SK-N-SH treated with all-trans-retinoic acid at 6 μM for 48 hours (cell line): ENCODE measurements around the gene ADGRV1.

Experiments
- ATAC-seq: fragments of 200-7000 bp; cut with Tn5 transposase; 3 replicates; pipeline ENCODE4 v1.9.1; 2020; ENCODE audit warnings: mild to moderate bottlenecking, moderate library complexity
- ARNTL ChIP-seq: fragments of 450-650 bp; formaldehyde crosslinking; IDR thresholded peaks from 2 replicates; pipeline ENCODE4 v1.5.0; 2020; ENCODE audit warnings: low read depth, mild to moderate bottlenecking, moderate library complexity, borderline replicate concordance
- BACH2 ChIP-seq: fragments of 250-450 bp; sonication (Bioruptor Pico); IDR thresholded peaks from 2 replicates; pipeline ENCODE4 v1.9.0; 2021; ENCODE audit warnings: mild to moderate bottlenecking, borderline replicate concordance
- CSDC2 ChIP-seq: fragments of 250-450 bp; sonication (Bioruptor Pico); IDR thresholded peaks from 2 replicates; pipeline ENCODE4 v1.5.0; 2020; ENCODE audit warnings: mild to moderate bottlenecking, moderate library complexity
- ESRRG ChIP-seq: fragments of 250-450 bp; sonication (Bioruptor Pico); IDR thresholded peaks from 2 replicates; pipeline ENCODE4 v1.6.1; 2021; ENCODE audit warnings: mild to moderate bottlenecking
- GLIS3 ChIP-seq: fragments of 250-450 bp; sonication (Bioruptor Pico); IDR thresholded peaks from 2 replicates; pipeline ENCODE4 v1.5.0; 2020; ENCODE audit warnings: mild to moderate bottlenecking, moderate library complexity
- ISL1 ChIP-seq: fragments of 250-450 bp; sonication (Bioruptor Pico); IDR thresholded peaks from 2 replicates; pipeline ENCODE4 v2.1.2; 2022; ENCODE audit warnings: mild to moderate bottlenecking, moderate library complexity
- OSR1 ChIP-seq: fragments of 250-450 bp; sonication (Bioruptor Pico); IDR thresholded peaks from 2 replicates; pipeline ENCODE4 v1.8.0; 2022; ENCODE audit warnings: moderate library complexity, mild to moderate bottlenecking, inconsistent platforms
- PPARA ChIP-seq: fragments of 250-450 bp; sonication (Bioruptor Pico); IDR thresholded peaks from 2 replicates; pipeline ENCODE4 v1.5.0; 2020; ENCODE audit warnings: mild to moderate bottlenecking, borderline replicate concordance
- RARB ChIP-seq: fragments of 250-450 bp; sonication (Bioruptor Pico); IDR thresholded peaks from 2 replicates; pipeline ENCODE4 v1.8.0; 2021; ENCODE audit warnings: mild to moderate bottlenecking, moderate library complexity
- SNAI2 ChIP-seq: fragments of 250-450 bp; sonication (Bioruptor Pico); IDR thresholded peaks from 2 replicates; pipeline ENCODE4 v1.5.0; 2020; ENCODE audit warnings: mild to moderate bottlenecking, moderate library complexity
- TCF4 ChIP-seq: fragments of 250-450 bp; sonication (Bioruptor Pico); IDR thresholded peaks from 2 replicates; pipeline ENCODE4 v1.8.0; 2021; ENCODE audit warnings: mild to moderate bottlenecking, moderate library complexity, borderline replicate concordance
- ZC3H10 ChIP-seq: fragments of 250-450 bp; sonication (Bioruptor Pico); IDR thresholded peaks from 2 replicates; pipeline ENCODE4 v1.5.1; 2021; ENCODE audit warnings: mild to moderate bottlenecking, moderate library complexity
- ZFP3 ChIP-seq: fragments of 250-450 bp; sonication (Bioruptor Pico); IDR thresholded peaks from 2 replicates; pipeline ENCODE4 v1.5.0; 2020; ENCODE audit warnings: mild to moderate bottlenecking, moderate library complexity
- ZFP30 ChIP-seq: fragments of 450-650 bp; formaldehyde crosslinking; IDR thresholded peaks from 2 replicates; pipeline ENCODE4 v1.5.0; 2022; ENCODE audit warnings: mild to moderate bottlenecking, moderate library complexity
- ZNF565 ChIP-seq: fragments of 450-650 bp; formaldehyde crosslinking; conservative IDR thresholded peaks from 2 replicates; pipeline ENCODE4 v1.5.0; 2020; ENCODE audit warnings: low read depth, mild to moderate bottlenecking, moderate library complexity
- ZNF70 ChIP-seq: fragments of 450-650 bp; formaldehyde crosslinking; IDR thresholded peaks from 2 replicates; pipeline ENCODE4 v1.5.0; 2020; ENCODE audit warnings: mild to moderate bottlenecking, moderate library complexity
- ZNF8 ChIP-seq: fragments of 450-650 bp; formaldehyde crosslinking; IDR thresholded peaks from 2 replicates; pipeline ENCODE4 v1.5.0; 2020; ENCODE audit warnings: mild to moderate bottlenecking, moderate library complexity
- TF ChIP-seq, protein P1 (sequence below): fragments of 250-450 bp; sonication (Bioruptor Pico); IDR thresholded peaks from 2 replicates; pipeline ENCODE4 v1.5.1; 2021; ENCODE audit warnings: mild to moderate bottlenecking, moderate library complexity
- TF ChIP-seq, protein P2 (sequence below): fragments of 250-450 bp; sonication (Bioruptor Pico); IDR thresholded peaks from 2 replicates; pipeline ENCODE4 v1.5.1; 2020; ENCODE audit warnings: low read depth, mild to moderate bottlenecking, moderate library complexity
- TF ChIP-seq, protein P3 (sequence below): fragments of 250-450 bp; sonication (Bioruptor Pico); IDR thresholded peaks from 2 replicates; pipeline ENCODE4 v1.8.0; 2021; ENCODE audit warnings: low read depth, mild to moderate bottlenecking, moderate library complexity, borderline replicate concordance

The ADGRV1 gene

DNA sequence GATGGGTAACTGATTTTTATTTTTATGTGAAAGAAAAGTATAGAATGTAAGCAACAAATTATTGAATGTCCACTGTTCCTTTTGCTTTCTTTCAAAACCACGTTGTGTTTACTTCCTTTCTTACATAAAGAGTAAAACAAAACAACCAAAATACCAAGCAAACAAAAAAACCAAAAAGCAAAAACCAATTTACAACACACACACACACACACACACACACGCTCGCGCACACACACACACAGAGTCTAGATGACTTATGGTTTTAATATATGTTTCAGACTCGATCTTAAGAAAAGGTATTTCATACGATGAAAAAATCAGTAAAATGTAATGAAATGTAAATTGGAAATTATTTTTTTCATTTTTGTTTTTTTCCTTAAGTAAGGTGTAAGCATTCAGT lies 80.3 kb downstream of the ADGRV1 start (continued):
- TF ChIP-seq, protein P1, sequence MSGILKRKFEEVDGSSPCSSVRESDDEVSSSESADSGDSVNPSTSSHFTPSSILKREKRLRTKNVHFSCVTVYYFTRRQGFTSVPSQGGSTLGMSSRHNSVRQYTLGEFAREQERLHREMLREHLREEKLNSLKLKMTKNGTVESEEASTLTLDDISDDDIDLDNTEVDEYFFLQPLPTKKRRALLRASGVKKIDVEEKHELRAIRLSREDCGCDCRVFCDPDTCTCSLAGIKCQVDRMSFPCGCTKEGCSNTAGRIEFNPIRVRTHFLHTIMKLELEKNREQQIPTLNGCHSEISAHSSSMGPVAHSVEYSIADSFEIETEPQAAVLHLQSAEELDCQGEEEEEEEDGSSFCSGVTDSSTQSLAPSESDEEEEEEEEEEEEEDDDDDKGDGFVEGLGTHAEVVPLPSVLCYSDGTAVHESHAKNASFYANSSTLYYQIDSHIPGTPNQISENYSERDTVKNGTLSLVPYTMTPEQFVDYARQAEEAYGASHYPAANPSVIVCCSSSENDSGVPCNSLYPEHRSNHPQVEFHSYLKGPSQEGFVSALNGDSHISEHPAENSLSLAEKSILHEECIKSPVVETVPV (CRISPR knock-in tag): no peak
- TF ChIP-seq, protein P2, sequence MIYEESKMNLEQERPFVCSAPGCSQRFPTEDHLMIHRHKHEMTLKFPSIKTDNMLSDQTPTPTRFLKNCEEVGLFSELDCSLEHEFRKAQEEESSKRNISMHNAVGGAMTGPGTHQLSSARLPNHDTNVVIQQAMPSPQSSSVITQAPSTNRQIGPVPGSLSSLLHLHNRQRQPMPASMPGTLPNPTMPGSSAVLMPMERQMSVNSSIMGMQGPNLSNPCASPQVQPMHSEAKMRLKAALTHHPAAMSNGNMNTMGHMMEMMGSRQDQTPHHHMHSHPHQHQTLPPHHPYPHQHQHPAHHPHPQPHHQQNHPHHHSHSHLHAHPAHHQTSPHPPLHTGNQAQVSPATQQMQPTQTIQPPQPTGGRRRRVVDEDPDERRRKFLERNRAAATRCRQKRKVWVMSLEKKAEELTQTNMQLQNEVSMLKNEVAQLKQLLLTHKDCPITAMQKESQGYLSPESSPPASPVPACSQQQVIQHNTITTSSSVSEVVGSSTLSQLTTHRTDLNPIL (CRISPR knock-in tag): no peak
- TF ChIP-seq ZFP3 (CRISPR knock-in tag) (no peak), ZNF70 (no peak), RARB (CRISPR knock-in tag) (no peak), ZNF8 (CRISPR knock-in tag) (no peak), TCF4 (CRISPR knock-in tag) (no peak), GLIS3 (CRISPR knock-in tag) (no peak), BACH2 (no peak), SNAI2 (CRISPR knock-in tag) (no peak), ZC3H10 (CRISPR knock-in tag) (no peak), ZFP30 (no peak)

DNA sequence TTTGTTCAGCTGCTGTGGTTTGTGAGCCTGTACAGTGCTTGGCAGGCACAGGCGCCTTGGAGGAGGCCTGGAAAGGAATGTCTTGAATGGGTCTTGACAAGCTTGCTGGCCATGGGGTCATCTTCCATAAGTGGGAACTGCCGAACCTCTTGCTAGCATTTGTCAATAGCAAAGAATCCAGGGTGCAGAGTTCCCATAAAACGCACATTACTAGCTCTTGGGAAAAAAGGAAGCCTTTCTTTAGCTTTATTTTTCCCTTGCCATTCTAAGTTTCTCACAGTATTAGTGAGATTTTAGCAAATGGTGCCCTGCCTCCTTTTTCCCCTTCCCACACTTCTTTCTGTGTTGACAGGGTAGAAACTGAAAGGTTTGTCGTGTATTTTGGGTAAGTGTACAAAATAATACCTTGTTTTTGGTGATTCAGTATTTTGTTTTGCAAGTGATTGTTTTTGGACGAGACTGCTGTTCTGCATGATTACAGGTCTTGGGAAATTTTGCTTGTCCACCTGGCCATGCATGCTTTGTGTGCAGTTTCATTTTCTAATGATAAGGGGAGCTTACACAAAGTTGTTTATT lies 82.0 kb downstream of the ADGRV1 start:
- TF ChIP-seq ARNTL (CRISPR knock-in tag) (no peak), ZNF70 (no peak), ZNF565 (CRISPR knock-in tag) (no peak), RARB (CRISPR knock-in tag) (no peak), BACH2 (no peak), SNAI2 (CRISPR knock-in tag) (no peak), OSR1 (CRISPR knock-in tag) (no peak), ZFP30 (no peak), ZNF8 (CRISPR knock-in tag) (no peak), ZC3H10 (CRISPR knock-in tag) (no peak), PPARA (no peak)
- 0 out of 3 replicates have a peak, but pooled peaks have one; percentile 25 for ATAC-seq

DNA sequence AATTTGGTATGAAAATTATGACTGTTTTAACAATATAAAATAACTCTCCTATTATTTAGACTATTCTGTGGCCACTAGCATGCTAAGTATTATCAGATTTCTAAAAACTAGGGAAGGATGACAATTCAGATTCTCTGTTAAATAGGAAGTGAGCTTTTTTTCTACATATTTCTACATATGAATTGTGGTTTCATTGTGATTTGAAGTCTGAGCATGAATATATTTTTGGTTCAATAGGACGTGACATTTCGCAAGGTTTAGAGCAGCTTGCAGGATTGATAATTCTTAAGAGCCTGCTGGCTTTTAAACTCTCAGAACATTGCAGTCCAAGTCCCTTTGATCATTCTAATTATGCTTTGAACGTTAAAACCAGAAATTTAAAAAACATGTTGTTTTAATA lies 82.9 kb downstream of the ADGRV1 start:
- TF ChIP-seq CSDC2 (no peak), PPARA (no peak), OSR1 (CRISPR knock-in tag) (no peak), ESRRG (CRISPR knock-in tag) (no peak), SNAI2 (CRISPR knock-in tag) (no peak), TCF4 (CRISPR knock-in tag) (no peak), ZC3H10 (CRISPR knock-in tag) (no peak), RARB (CRISPR knock-in tag) (no peak), ZNF70 (no peak), BACH2 (no peak), ZNF8 (CRISPR knock-in tag) (no peak)
- TF ChIP-seq, protein P2 (CRISPR knock-in tag): no peak
- TF ChIP-seq, protein P1 (CRISPR knock-in tag): no peak
- TF ChIP-seq, protein P3, sequence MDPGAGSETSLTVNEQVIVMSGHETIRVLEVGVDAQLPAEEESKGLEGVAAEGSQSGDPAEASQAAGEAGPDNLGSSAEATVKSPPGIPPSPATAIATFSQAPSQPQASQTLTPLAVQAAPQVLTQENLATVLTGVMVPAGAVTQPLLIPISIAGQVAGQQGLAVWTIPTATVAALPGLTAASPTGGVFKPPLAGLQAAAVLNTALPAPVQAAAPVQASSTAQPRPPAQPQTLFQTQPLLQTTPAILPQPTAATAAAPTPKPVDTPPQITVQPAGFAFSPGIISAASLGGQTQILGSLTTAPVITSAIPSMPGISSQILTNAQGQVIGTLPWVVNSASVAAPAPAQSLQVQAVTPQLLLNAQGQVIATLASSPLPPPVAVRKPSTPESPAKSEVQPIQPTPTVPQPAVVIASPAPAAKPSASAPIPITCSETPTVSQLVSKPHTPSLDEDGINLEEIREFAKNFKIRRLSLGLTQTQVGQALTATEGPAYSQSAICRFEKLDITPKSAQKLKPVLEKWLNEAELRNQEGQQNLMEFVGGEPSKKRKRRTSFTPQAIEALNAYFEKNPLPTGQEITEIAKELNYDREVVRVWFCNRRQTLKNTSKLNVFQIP (CRISPR knock-in tag): no peak
- ATAC-seq: no peak

DNA sequence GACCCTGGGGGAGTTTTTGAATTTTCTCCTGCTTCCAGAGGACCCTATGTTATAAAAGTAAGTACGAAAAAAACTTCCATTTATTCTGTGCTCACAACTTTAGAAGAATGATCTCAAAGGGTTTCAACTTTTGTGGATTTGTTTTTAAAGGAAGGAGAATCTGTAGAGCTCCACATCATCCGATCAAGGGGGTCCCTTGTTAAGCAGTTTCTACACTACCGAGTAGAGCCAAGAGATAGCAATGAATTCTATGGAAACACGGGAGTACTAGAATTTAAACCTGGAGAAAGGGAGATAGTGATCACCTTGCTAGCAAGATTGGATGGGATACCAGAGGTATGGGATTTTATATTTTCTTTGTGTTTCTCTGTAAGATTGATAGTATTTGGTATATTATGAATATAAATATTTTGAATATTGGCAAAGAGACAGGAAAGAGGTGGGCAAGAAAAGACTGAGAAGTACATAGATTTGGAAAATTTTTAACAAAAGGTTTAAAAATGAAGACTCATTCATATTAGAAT lies 84.2 kb downstream of the ADGRV1 start:
- TF ChIP-seq ZFP3 (CRISPR knock-in tag): no peak
- no peak for TF ChIP-seq BACH2
- TF ChIP-seq, protein P2 (CRISPR knock-in tag): no peak
- TF ChIP-seq ARNTL (CRISPR knock-in tag): no peak
- TF ChIP-seq CSDC2: no peak
- TF ChIP-seq GLIS3 (CRISPR knock-in tag): no peak
- TF ChIP-seq SNAI2 (CRISPR knock-in tag): no peak
- TF ChIP-seq, protein P3 (CRISPR knock-in tag): no peak
- no peak for TF ChIP-seq ESRRG (CRISPR knock-in tag)
- TF ChIP-seq ZC3H10 (CRISPR knock-in tag): no peak
- TF ChIP-seq, protein P1 (CRISPR knock-in tag): no peak
- TF ChIP-seq ISL1 (CRISPR knock-in tag): no peak
- TF ChIP-seq ZNF565 (CRISPR knock-in tag): no peak
- TF ChIP-seq ZNF70: no peak
- no peak for ATAC-seq
